GM10266 (cell line): ENCODE results near the gene DLGAP1.
A peak's percentile ranks its signal among the peaks of the same experiment; 100 is the strongest.

Source experiments
- DNase-seq: peaks from one replicate; pipeline ENCODE4 v3.0.0; 2012; ENCODE audit errors: extremely low spot score
- CTCF ChIP-seq: IDR thresholded peaks from 2 replicates; pipeline ENCODE4 v1.5.1; 2012; ENCODE audit warnings: mild to moderate bottlenecking, low read depth; ENCODE audit not compliant: control insufficient read depth, insufficient read depth; ENCODE audit errors: missing control alignments

Gene DLGAP1

GRCh38 chr18:3454365-3455089 lies 1000.6 kb downstream of the DLGAP1 start:
- TF ChIP-seq CTCF, result peak; percentile 64
- peak; percentile 44 for DNase-seq

- DNase-seq, result peak; percentile 27
- no peak for TF ChIP-seq CTCF
Measured at GRCh38 chr18:3453540-3454364, 1001.4 kb downstream of the DLGAP1 start.

GRCh38 chr18:3452750-3453539 lies 1002.2 kb downstream of the DLGAP1 start:
- no peak for TF ChIP-seq CTCF

GRCh38 chr18:3451989-3452749 lies 1002.9 kb downstream of the DLGAP1 start:
- peak; percentile 9 for TF ChIP-seq CTCF
- peak; percentile 24 for DNase-seq

More at GRCh38 chr18:3452750-3453539, 1002.2 kb downstream of the DLGAP1 start:
- no peak for DNase-seq

- no peak for TF ChIP-seq CTCF
- peak; percentile 70 for DNase-seq
Measured at GRCh38 chr18:3451183-3451988, 1003.7 kb downstream of the DLGAP1 start.

GRCh38 chr18:3450799-3451182 lies 1004.3 kb downstream of the DLGAP1 start:
- TF ChIP-seq CTCF, result no peak
- DNase-seq, result no peak
